IMR-90 (cell line): ENCODE measurements around the gene RYK.

Source experiments
- CEBPB ChIP-seq: IDR thresholded peaks from 2 replicates; pipeline ENCODE4 v1.6.1; 2012; ENCODE audit warnings: low read depth, low read length, improper control_type of control experiment
- CHD1 ChIP-seq: IDR thresholded peaks from 2 replicates; pipeline ENCODE4 v1.6.1; 2012; ENCODE audit warnings: low read depth, low read length, improper control_type of control experiment
- MAZ ChIP-seq: IDR thresholded peaks from 2 replicates; pipeline ENCODE4 v1.6.1; 2012; ENCODE audit warnings: low read depth, mild to moderate bottlenecking, low read length, improper control_type of control experiment, moderate library complexity, borderline replicate concordance
- MXI1 ChIP-seq: IDR thresholded peaks from 2 replicates; pipeline ENCODE4 v1.6.1; 2012; ENCODE audit warnings: low read depth, mild to moderate bottlenecking, low read length, moderate library complexity, borderline replicate concordance
- NFE2L2 ChIP-seq: fragments of 150-350 bp; IDR thresholded peaks from 2 replicates; pipeline ENCODE4 v1.6.1; 2016; ENCODE audit warnings: low read depth, mild to moderate bottlenecking, low read length
- POLR2A ChIP-seq: IDR thresholded peaks from 2 replicates; pipeline ENCODE4 v1.6.1; 2012; ENCODE audit warnings: mild to moderate bottlenecking, low read depth, low read length
- RCOR1 ChIP-seq: IDR thresholded peaks from 2 replicates; pipeline ENCODE4 v1.6.1; 2012; ENCODE audit warnings: mild to moderate bottlenecking, low read length, improper control_type of control experiment; ENCODE audit not compliant: insufficient replicate concordance
- TF ChIP-seq, protein P1 (sequence below): conservative IDR thresholded peaks from 2 replicates; pipeline ENCODE4 v1.5.1; 2012; ENCODE audit warnings: mild to moderate bottlenecking, low read depth, low read length, improper control_type of control experiment
- TF ChIP-seq, protein P2 (sequence below): fragments of 150-350 bp; IDR thresholded peaks from 2 replicates; pipeline ENCODE4 v1.6.1; 2016; ENCODE audit warnings: low read depth, mild to moderate bottlenecking, low read length, moderate library complexity, borderline replicate concordance

- TF ChIP-seq, protein P1, sequence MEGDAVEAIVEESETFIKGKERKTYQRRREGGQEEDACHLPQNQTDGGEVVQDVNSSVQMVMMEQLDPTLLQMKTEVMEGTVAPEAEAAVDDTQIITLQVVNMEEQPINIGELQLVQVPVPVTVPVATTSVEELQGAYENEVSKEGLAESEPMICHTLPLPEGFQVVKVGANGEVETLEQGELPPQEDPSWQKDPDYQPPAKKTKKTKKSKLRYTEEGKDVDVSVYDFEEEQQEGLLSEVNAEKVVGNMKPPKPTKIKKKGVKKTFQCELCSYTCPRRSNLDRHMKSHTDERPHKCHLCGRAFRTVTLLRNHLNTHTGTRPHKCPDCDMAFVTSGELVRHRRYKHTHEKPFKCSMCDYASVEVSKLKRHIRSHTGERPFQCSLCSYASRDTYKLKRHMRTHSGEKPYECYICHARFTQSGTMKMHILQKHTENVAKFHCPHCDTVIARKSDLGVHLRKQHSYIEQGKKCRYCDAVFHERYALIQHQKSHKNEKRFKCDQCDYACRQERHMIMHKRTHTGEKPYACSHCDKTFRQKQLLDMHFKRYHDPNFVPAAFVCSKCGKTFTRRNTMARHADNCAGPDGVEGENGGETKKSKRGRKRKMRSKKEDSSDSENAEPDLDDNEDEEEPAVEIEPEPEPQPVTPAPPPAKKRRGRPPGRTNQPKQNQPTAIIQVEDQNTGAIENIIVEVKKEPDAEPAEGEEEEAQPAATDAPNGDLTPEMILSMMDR: no peak
- TF ChIP-seq CEBPB (no peak), MXI1 (no peak), POLR2A (no peak), CHD1 (no peak), RCOR1 (no peak), NFE2L2 (no peak), MAZ (no peak)
- TF ChIP-seq, protein P2, sequence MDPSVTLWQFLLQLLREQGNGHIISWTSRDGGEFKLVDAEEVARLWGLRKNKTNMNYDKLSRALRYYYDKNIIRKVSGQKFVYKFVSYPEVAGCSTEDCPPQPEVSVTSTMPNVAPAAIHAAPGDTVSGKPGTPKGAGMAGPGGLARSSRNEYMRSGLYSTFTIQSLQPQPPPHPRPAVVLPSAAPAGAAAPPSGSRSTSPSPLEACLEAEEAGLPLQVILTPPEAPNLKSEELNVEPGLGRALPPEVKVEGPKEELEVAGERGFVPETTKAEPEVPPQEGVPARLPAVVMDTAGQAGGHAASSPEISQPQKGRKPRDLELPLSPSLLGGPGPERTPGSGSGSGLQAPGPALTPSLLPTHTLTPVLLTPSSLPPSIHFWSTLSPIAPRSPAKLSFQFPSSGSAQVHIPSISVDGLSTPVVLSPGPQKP: no peak
Measured at GRCh38 chr3:134282659-134283047, 32.0 kb upstream of the RYK start.
